Gastrocnemius medialis (tissue), 4 donors: ENCODE results near the gene LDLRAD4. TPM values are rescaled to one million over a fixed set of nuclear protein-coding genes. Genes with fewer than 3 reads are reported as not detected.

ENCODE experiments used
- ATAC-seq, 2 donors: fragments of 150-250 bp; one replicate each; pipeline ENCODE4 v1.9.1; 2016
- DNase-seq, 2 donors: peaks; one replicate each; pipeline ENCODE4 v3.0.0-alpha.2; 2019
- H3K27ac ChIP-seq, 4 donors: fragments of 200-600 bp; sonication (generic); 1 replicate in 1 of 4; 2 replicates in 3 of 4; pipeline ENCODE4 v1.5.1; 2016 to 2018; ENCODE audit warnings: mild to moderate bottlenecking in 2 of 4, moderate library complexity in 1 of 4
- H3K27me3 ChIP-seq, 3 donors: fragments of 200-600 bp; sonication (generic) in 2 of 3; 1 replicate in 1 of 3; 2 replicates in 2 of 3; pipeline versions ENCODE4 v1.5.1 to v1.6.0; 2016 to 2019; ENCODE audit warnings: mild to moderate bottlenecking in 1 of 3, moderate library complexity in 1 of 3
- H3K36me3 ChIP-seq, 2 donors: fragments of 200-600 bp; sonication (generic) in 1 of 2; one replicate each; pipeline ENCODE4 v1.5.1; 2017 to 2018
- H3K4me1 ChIP-seq, 2 donors: fragments of 200-600 bp; sonication (generic) in 1 of 2; one replicate each; pipeline ENCODE4 v1.5.1; 2016 to 2017; ENCODE audit warnings: mild to moderate bottlenecking in 2 of 2
- H3K4me3 ChIP-seq, 4 donors: fragments of 200-600 bp; sonication (generic) in 3 of 4; 1 replicate in 1 of 4; 2 replicates in 3 of 4; pipeline ENCODE4 v1.5.1; 2016 to 2019; ENCODE audit warnings: mild to moderate bottlenecking in 2 of 4
- H3K9me3 ChIP-seq, 3 donors: fragments of 200-600 bp; sonication (generic) in 2 of 3; 1 replicate in 1 of 3; 2 replicates in 2 of 3; pipeline ENCODE4 v1.5.1; 2016 to 2019
- POLR2A ChIP-seq, 2 donors: fragments of 450-650 bp; IDR thresholded peaks; one replicate each; pipeline ENCODE4 v1.6.1; 2017; ENCODE audit warnings: antibody characterized with exemption in 2 of 2, mild to moderate bottlenecking in 2 of 2, moderate library complexity in 2 of 2
- in situ Hi-C, 4 donors: fragments of 200-750 bp; cut with MboI; loops; one replicate each; pipeline versions ENCODE4 v1.15.0 to v1.8.0; 2017; ENCODE audit warnings: low sequenced_read_pairs in 4 of 4
- intact Hi-C: fragments of 100-400 bp; cut with DNase I; formaldehyde crosslinking; loops from one replicate; pipeline ENCODE4 v1.15.1; 2023; ENCODE audit warnings: low total_unique reads
- total RNA-seq, 4 donors: library from RNA; depleted of rRNA; stranded (reverse); fragments of >200 nt; gene quantifications; one replicate each; pipeline versions ENCODE4 v1.1.0 to v1.2.3, GENCODE V29; 2016
- TF ChIP-seq, protein P1 (sequence below), 5 experiments: fragments of 450-650 bp in 3 of 5; fragments of 200-600 bp in 2 of 5; sonication (generic) in 2 of 5; IDR thresholded peaks in 4 of 5; conservative IDR thresholded peaks in 1 of 5; 1 replicate in 4 of 5; 2 replicates in 1 of 5; pipeline ENCODE4 v1.5.1; 2016 to 2019; ENCODE audit warnings: antibody characterized with exemption in 5 of 5, mild to moderate bottlenecking in 3 of 5, moderate library complexity in 3 of 5

The LDLRAD4 gene
- total RNA-seq, 4 donors from 2014 or later, result 3.9 to 11.1 (median 6.5) TPM

DNA sequence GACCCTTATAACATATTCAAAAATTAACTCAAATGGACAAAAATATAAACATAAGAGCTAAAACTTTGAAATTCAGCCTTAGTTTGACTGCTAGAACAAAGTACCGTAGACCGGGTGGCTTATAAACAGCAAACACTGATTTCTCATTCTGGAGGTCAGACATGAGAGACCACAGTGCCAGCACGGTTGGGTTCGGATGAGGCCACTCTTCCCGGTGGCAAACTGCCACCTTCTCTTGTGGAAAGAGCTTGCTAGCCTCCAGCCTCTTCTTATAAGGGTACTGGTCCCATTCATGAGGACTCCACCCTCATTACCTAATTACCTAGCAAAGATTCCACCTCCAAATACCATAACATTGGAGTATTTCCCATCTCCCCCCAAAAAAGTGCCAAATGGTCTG is 416.5 kb downstream of the LDLRAD4 start:
- Histone ChIP-seq H3K4me1 (peaks cover 0 to under 1% of the 10 kb centered on the region in 2 donors), H3K9me3 (no peaks in the 10 kb centered on the region), H3K27me3 (no peaks in the 10 kb centered on the region), H3K36me3 (no peaks in the 10 kb centered on the region), H3K4me3 (no peak overlapping the region), H3K27ac (no peak overlapping the region)
- in situ Hi-C loops (loop anchor here in 3 of 4 donors (10.0 to 25.0 kb wide), 3 partner anchors 102 to 423 kb away; partner anchors contain the start of genes LDLRAD4 (in 2 of the 3), FAM210A (in 1 of the 3) and RNMT (in 1 of the 3)), intact Hi-C loops (no loop called here)
- ATAC-seq (no peak), DNase-seq (no peak)
- TF ChIP-seq, protein P1, sequence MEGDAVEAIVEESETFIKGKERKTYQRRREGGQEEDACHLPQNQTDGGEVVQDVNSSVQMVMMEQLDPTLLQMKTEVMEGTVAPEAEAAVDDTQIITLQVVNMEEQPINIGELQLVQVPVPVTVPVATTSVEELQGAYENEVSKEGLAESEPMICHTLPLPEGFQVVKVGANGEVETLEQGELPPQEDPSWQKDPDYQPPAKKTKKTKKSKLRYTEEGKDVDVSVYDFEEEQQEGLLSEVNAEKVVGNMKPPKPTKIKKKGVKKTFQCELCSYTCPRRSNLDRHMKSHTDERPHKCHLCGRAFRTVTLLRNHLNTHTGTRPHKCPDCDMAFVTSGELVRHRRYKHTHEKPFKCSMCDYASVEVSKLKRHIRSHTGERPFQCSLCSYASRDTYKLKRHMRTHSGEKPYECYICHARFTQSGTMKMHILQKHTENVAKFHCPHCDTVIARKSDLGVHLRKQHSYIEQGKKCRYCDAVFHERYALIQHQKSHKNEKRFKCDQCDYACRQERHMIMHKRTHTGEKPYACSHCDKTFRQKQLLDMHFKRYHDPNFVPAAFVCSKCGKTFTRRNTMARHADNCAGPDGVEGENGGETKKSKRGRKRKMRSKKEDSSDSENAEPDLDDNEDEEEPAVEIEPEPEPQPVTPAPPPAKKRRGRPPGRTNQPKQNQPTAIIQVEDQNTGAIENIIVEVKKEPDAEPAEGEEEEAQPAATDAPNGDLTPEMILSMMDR (IDR thresholded peaks at IDR 0.05 in 4 of 5, conservative IDR thresholded peaks at IDR 0.05 in 1 of 5), result no peak
- TF ChIP-seq POLR2A (IDR thresholded peaks at IDR 0.05), result no peak

DNA sequence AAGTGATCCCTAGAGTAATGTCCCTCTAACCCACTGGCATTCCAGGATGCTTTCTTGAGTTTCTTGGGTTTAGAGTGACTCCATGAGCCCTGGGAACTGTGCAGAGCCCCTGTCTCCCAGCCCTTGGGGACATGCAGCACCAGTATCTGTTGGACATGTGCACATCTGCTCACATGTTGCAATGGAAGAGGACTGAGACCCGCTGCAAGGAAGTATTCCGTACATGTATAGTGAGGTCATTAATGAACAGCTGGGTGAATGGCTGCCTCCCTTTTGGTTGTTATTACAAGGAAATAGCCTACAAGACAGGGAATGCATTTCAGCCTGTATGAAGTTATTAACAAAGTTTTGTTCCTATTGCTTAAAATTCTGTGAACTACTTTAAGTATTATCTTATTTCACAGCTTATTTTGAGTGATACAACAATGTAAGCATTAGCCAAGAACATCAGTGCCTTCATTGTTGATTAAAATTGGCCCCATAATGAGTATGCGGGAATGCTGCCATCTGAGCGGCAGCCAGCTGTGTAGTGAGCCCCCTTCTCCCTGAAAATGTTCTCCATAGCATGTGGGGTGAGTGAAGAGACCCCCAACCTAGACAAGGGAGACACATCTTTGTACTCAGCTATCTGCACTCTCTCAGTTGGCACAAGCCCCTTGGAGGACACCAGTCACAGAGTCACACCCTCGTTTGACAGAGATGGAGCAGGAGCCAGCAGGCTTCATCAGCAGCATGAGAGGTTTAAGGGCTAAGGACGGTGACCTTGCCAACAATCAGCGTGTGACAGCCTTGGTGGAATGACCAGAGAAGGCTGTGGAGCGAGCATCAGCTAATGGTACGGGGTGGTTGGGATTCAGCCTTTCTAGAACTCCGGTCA is 420.4 kb downstream of the LDLRAD4 start:
- DNase-seq (no peak), ATAC-seq (no peak)
- Histone ChIP-seq H3K9me3 (no peaks in the 10 kb centered on the region), H3K27me3 (no peaks in the 10 kb centered on the region), H3K4me1 (peaks cover 0 to 2% of the 10 kb centered on the region in 2 donors), H3K27ac (no peak overlapping the region), H3K4me3 (no peak overlapping the region), H3K36me3 (no peaks in the 10 kb centered on the region)
- in situ Hi-C loops, result loop anchor here in 3 of 4 donors (10.0 to 25.0 kb wide), 3 partner anchors 98 to 427 kb away; partner anchors contain the start of genes LDLRAD4 (in 2 of the 3), FAM210A (in 1 of the 3) and RNMT (in 1 of the 3)
- intact Hi-C loops, result no loop called here
- TF ChIP-seq POLR2A (IDR thresholded peaks at IDR 0.05), result no peak
- TF ChIP-seq, protein P1 (IDR thresholded peaks at IDR 0.05 in 4 of 5, conservative IDR thresholded peaks at IDR 0.05 in 1 of 5), result no peak

DNA sequence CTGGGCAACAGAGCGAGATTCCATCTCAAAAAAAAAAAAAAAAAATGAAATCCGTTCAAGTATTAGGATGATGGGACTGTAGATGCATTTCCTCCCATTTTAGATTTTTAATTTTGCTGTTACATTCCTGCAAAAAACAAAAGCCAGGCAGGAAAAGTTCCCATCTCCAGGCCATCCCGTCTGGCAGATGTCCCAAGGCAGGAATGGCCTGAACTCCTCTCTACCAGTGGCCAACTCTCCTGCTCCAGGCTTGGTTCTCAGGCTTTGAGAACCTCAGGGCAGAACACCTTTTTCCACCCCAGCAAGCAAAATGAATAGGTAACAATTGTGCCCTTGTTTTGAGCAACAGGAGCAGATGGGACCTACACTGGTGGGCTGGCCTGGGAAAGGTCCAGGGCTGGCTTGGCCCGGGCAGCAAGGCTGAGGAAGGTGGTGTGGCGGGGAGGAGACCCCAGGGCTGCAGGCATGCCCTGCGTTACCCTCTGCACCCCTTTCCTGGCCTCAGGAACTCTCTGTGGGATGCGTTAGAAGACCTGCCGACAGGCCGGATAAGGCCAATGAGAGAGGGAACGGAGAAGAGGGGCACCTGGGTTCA is 421.8 kb downstream of the LDLRAD4 start:
- TF ChIP-seq POLR2A (IDR thresholded peaks at IDR 0.05), result no peak
- TF ChIP-seq, protein P1 (IDR thresholded peaks at IDR 0.05 in 4 of 5, conservative IDR thresholded peaks at IDR 0.05 in 1 of 5), result no peak
- ATAC-seq (no peak), DNase-seq (no peak)
- intact Hi-C loops, result no loop called here
- peaks cover 0 to 2% of the 10 kb centered on the region in 2 donors for H3K4me1 ChIP-seq
- H3K36me3 ChIP-seq, result peaks cover 0 to 5% of the 10 kb centered on the region in 2 donors
- H3K9me3 ChIP-seq, result no peaks in the 10 kb centered on the region
- in situ Hi-C loops, result loop anchor here in 2 of 4 donors (25.0 kb wide), 2 partner anchors 97 to 428 kb away; partner anchors contain the start of genes FAM210A (in 1 of the 2), LDLRAD4 (in 1 of the 2) and RNMT (in 1 of the 2)
- no peaks in the 10 kb centered on the region for H3K27me3 ChIP-seq
- H3K4me3 ChIP-seq, result no peak overlapping the region
- no peak overlapping the region for H3K27ac ChIP-seq

GRCh38 chr18:13641551-13642439 is 423.2 kb downstream of the LDLRAD4 start:
- H3K4me3 ChIP-seq, result peak overlapping the region; percentile 24 to 47 (median 33)
- peak overlapping the region; percentile 49 to 59 (median 52) for H3K27ac ChIP-seq
- H3K36me3 ChIP-seq, result peaks cover 0 to 9% of the 10 kb centered on the region in 2 donors
- no peaks in the 10 kb centered on the region for H3K27me3 ChIP-seq
- ATAC-seq (peak in 1 of 2 donors; percentile 65), DNase-seq (no peak)
- in situ Hi-C loops, result loop anchor here in 2 of 4 donors (25.0 kb wide), 2 partner anchors 96 to 429 kb away; partner anchors contain the start of genes FAM210A (in 1 of the 2), LDLRAD4 (in 1 of the 2) and RNMT (in 1 of the 2)
- no peaks in the 10 kb centered on the region for H3K9me3 ChIP-seq
- H3K4me1 ChIP-seq, result peaks cover 0 to 2% of the 10 kb centered on the region in 2 donors
- intact Hi-C loops, result no loop called here
- TF ChIP-seq, protein P1 (IDR thresholded peaks at IDR 0.05 in 4 of 5, conservative IDR thresholded peaks at IDR 0.05 in 1 of 5), result no peak
- TF ChIP-seq POLR2A (IDR thresholded peaks at IDR 0.05), result no peak
